OCI-LY1 (cell line): ENCODE measurements around the gene DYNLT4.

ENCODE experiments used
- CTCF ChIP-seq: fragments of 200-600 bp; sonication (generic), shearing (Covaris generic); IDR thresholded peaks from 2 replicates; pipeline ENCODE4 v1.5.1; 2017; ENCODE audit warnings: mild to moderate bottlenecking, antibody characterized with exemption, low read length, moderate library complexity, mixed read lengths
- EZH2 ChIP-seq: fragments of 200-600 bp; sonication (generic), shearing (Covaris generic); IDR thresholded peaks from 2 replicates; pipeline ENCODE4 v1.8.0; 2017; ENCODE audit warnings: borderline replicate concordance, mixed run types, mild to moderate bottlenecking, antibody characterized with exemption, low read length, moderate library complexity, mixed read lengths

GRCh38 chr1:44829506-44830384, 22.6 kb upstream of the DYNLT4 start:
- TF ChIP-seq CTCF: no peak
- no peak for TF ChIP-seq EZH2
